ENCODE results near the gene TRAF3.

The TRAF3 gene

DNA sequence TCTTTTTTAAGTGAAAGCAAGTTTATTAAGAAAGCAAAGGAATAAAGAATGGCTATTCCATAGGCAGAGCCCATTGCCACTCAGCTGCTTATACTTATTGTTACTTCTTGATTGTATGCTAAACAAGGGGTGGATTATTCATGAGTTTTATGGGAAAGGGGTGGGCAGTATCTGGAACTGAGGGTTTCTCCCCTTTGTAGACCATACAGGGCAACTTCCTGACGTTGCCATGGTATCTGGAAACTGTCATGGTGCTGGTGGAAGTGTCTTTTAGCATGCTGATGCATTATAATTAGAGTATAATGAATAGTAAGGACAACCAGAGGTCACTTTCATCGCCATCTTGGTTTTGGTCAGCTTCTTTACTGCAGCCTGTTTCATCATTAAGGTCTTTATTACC lies 78.9 kb downstream of the TRAF3 start:
- no peak for ATAC-seq
- TF ChIP-seq ZFP3 (CRISPR knock-in tag; IDR thresholded peaks at IDR 0.05) (no peak), ZNF70 (CRISPR knock-in tag; IDR thresholded peaks at IDR 0.05) (no peak), BACH2 (CRISPR knock-in tag; IDR thresholded peaks at IDR 0.05; ENCODE audit: borderline replicate concordance) (no peak), ARNTL (CRISPR knock-in tag; IDR thresholded peaks at IDR 0.05; ENCODE audit: borderline replicate concordance, low read depth) (no peak), ZC3H10 (CRISPR knock-in tag; IDR thresholded peaks at IDR 0.05) (no peak), CSDC2 (CRISPR knock-in tag; IDR thresholded peaks at IDR 0.05) (no peak), GLIS3 (CRISPR knock-in tag; IDR thresholded peaks at IDR 0.05) (no peak), SNAI2 (CRISPR knock-in tag; IDR thresholded peaks at IDR 0.05) (no peak), ZNF8 (CRISPR knock-in tag; IDR thresholded peaks at IDR 0.05) (no peak), ZFP30 (CRISPR knock-in tag; IDR thresholded peaks at IDR 0.05) (no peak), ZNF565 (CRISPR knock-in tag; conservative IDR thresholded peaks at IDR 0.05; ENCODE audit: low read depth) (no peak), ESRRG (CRISPR knock-in tag; IDR thresholded peaks at IDR 0.05) (no peak), ISL1 (CRISPR knock-in tag; IDR thresholded peaks at IDR 0.05) (no peak), TCF4 (CRISPR knock-in tag; IDR thresholded peaks at IDR 0.05; ENCODE audit: borderline replicate concordance) (no peak), RARB (CRISPR knock-in tag; IDR thresholded peaks at IDR 0.05) (no peak)
- TF ChIP-seq, protein P1, sequence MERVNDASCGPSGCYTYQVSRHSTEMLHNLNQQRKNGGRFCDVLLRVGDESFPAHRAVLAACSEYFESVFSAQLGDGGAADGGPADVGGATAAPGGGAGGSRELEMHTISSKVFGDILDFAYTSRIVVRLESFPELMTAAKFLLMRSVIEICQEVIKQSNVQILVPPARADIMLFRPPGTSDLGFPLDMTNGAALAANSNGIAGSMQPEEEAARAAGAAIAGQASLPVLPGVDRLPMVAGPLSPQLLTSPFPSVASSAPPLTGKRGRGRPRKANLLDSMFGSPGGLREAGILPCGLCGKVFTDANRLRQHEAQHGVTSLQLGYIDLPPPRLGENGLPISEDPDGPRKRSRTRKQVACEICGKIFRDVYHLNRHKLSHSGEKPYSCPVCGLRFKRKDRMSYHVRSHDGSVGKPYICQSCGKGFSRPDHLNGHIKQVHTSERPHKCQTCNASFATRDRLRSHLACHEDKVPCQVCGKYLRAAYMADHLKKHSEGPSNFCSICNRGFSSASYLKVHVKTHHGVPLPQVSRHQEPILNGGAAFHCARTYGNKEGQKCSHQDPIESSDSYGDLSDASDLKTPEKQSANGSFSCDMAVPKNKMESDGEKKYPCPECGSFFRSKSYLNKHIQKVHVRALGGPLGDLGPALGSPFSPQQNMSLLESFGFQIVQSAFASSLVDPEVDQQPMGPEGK (CRISPR knock-in tag; IDR thresholded peaks at IDR 0.05; ENCODE audit: borderline replicate concordance) = no peak
- TF ChIP-seq, protein P2, sequence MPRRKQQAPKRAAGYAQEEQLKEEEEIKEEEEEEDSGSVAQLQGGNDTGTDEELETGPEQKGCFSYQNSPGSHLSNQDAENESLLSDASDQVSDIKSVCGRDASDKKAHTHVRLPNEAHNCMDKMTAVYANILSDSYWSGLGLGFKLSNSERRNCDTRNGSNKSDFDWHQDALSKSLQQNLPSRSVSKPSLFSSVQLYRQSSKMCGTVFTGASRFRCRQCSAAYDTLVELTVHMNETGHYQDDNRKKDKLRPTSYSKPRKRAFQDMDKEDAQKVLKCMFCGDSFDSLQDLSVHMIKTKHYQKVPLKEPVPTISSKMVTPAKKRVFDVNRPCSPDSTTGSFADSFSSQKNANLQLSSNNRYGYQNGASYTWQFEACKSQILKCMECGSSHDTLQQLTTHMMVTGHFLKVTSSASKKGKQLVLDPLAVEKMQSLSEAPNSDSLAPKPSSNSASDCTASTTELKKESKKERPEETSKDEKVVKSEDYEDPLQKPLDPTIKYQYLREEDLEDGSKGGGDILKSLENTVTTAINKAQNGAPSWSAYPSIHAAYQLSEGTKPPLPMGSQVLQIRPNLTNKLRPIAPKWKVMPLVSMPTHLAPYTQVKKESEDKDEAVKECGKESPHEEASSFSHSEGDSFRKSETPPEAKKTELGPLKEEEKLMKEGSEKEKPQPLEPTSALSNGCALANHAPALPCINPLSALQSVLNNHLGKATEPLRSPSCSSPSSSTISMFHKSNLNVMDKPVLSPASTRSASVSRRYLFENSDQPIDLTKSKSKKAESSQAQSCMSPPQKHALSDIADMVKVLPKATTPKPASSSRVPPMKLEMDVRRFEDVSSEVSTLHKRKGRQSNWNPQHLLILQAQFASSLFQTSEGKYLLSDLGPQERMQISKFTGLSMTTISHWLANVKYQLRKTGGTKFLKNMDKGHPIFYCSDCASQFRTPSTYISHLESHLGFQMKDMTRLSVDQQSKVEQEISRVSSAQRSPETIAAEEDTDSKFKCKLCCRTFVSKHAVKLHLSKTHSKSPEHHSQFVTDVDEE (CRISPR knock-in tag; IDR thresholded peaks at IDR 0.05) = no peak
- TF ChIP-seq, protein P3, sequence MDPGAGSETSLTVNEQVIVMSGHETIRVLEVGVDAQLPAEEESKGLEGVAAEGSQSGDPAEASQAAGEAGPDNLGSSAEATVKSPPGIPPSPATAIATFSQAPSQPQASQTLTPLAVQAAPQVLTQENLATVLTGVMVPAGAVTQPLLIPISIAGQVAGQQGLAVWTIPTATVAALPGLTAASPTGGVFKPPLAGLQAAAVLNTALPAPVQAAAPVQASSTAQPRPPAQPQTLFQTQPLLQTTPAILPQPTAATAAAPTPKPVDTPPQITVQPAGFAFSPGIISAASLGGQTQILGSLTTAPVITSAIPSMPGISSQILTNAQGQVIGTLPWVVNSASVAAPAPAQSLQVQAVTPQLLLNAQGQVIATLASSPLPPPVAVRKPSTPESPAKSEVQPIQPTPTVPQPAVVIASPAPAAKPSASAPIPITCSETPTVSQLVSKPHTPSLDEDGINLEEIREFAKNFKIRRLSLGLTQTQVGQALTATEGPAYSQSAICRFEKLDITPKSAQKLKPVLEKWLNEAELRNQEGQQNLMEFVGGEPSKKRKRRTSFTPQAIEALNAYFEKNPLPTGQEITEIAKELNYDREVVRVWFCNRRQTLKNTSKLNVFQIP (CRISPR knock-in tag; IDR thresholded peaks at IDR 0.05; ENCODE audit: borderline replicate concordance, low read depth) = no peak
- TF ChIP-seq, protein P4, sequence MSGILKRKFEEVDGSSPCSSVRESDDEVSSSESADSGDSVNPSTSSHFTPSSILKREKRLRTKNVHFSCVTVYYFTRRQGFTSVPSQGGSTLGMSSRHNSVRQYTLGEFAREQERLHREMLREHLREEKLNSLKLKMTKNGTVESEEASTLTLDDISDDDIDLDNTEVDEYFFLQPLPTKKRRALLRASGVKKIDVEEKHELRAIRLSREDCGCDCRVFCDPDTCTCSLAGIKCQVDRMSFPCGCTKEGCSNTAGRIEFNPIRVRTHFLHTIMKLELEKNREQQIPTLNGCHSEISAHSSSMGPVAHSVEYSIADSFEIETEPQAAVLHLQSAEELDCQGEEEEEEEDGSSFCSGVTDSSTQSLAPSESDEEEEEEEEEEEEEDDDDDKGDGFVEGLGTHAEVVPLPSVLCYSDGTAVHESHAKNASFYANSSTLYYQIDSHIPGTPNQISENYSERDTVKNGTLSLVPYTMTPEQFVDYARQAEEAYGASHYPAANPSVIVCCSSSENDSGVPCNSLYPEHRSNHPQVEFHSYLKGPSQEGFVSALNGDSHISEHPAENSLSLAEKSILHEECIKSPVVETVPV (CRISPR knock-in tag; IDR thresholded peaks at IDR 0.05) = no peak

DNA sequence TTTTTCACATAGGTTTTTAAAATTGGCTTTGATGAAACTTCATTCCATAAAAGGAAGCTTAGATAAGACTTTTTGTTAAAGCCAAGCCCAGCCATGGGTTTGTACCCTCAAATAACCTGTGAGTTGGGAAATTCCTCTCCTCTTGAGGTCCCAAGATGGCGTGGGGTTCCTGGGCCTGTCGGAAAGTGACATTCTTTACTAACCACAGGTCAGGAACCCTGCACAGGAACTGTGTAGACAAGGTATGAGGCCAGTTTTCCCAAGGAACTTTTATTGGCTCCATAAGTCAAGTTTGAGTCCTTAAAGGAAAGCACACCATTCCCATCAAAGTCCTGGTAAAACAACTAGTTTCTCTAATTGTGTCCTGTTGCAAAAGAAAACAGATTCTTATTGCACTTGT lies 80.2 kb downstream of the TRAF3 start:
- ATAC-seq = no peak

More for the DNA sequence above, 80.2 kb downstream of the TRAF3 start:
- TF ChIP-seq, protein P1 (CRISPR knock-in tag; IDR thresholded peaks at IDR 0.05; ENCODE audit: borderline replicate concordance) = no peak
- TF ChIP-seq, protein P4 (CRISPR knock-in tag; IDR thresholded peaks at IDR 0.05) = no peak
- TF ChIP-seq, protein P2 (CRISPR knock-in tag; IDR thresholded peaks at IDR 0.05) = no peak
- no peak for TF ChIP-seq ZFP30 (CRISPR knock-in tag; IDR thresholded peaks at IDR 0.05)
- no peak for TF ChIP-seq ZNF8 (CRISPR knock-in tag; IDR thresholded peaks at IDR 0.05)
- TF ChIP-seq BACH2 (CRISPR knock-in tag; IDR thresholded peaks at IDR 0.05; ENCODE audit: borderline replicate concordance) = no peak
- TF ChIP-seq ZNF70 (CRISPR knock-in tag; IDR thresholded peaks at IDR 0.05) = no peak
- no peak for TF ChIP-seq ZFP3 (CRISPR knock-in tag; IDR thresholded peaks at IDR 0.05)
- TF ChIP-seq TOX (CRISPR knock-in tag; IDR thresholded peaks at IDR 0.05; ENCODE audit: borderline replicate concordance) = no peak
- TF ChIP-seq PPARA (CRISPR knock-in tag; IDR thresholded peaks at IDR 0.05; ENCODE audit: borderline replicate concordance) = no peak
- TF ChIP-seq, protein P3 (CRISPR knock-in tag; IDR thresholded peaks at IDR 0.05; ENCODE audit: borderline replicate concordance, low read depth) = no peak
- TF ChIP-seq, protein P5, sequence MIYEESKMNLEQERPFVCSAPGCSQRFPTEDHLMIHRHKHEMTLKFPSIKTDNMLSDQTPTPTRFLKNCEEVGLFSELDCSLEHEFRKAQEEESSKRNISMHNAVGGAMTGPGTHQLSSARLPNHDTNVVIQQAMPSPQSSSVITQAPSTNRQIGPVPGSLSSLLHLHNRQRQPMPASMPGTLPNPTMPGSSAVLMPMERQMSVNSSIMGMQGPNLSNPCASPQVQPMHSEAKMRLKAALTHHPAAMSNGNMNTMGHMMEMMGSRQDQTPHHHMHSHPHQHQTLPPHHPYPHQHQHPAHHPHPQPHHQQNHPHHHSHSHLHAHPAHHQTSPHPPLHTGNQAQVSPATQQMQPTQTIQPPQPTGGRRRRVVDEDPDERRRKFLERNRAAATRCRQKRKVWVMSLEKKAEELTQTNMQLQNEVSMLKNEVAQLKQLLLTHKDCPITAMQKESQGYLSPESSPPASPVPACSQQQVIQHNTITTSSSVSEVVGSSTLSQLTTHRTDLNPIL (CRISPR knock-in tag; IDR thresholded peaks at IDR 0.05; ENCODE audit: low read depth) = no peak
- TF ChIP-seq ESRRG (CRISPR knock-in tag; IDR thresholded peaks at IDR 0.05) = no peak

Measured in SK-N-SH treated with all-trans-retinoic acid at 6 μM for 48 hours (cell line).